HFF-Myc (cell line): ENCODE data around the gene CUTA.
A peak's percentile ranks its signal among the peaks of the same experiment; 100 is the strongest.

Experiments
- DNase-seq: peaks from one replicate; pipeline ENCODE4 v3.0.0-alpha.2; 2011; ENCODE audit warnings: low read depth; ENCODE audit errors: extremely low read depth
- H3K4me3 ChIP-seq: replicated peaks from 2 replicates; pipeline ENCODE4 v1.5.1; 2011; ENCODE audit warnings: low read depth, mild to moderate bottlenecking, control low read depth, low read length
- CTCF ChIP-seq: IDR thresholded peaks from 2 replicates; pipeline ENCODE4 v1.5.1; 2012; ENCODE audit warnings: mild to moderate bottlenecking, low read depth, low read length, control low read depth; ENCODE audit errors: missing control alignments

The CUTA gene

GRCh38 chr6:33424855-33425667, 7.2 kb upstream of the CUTA start:
- no peak for TF ChIP-seq CTCF
- no peak for DNase-seq
- peak overlapping the region; percentile 55 for H3K4me3 ChIP-seq

- no peak for TF ChIP-seq CTCF
- no peak for DNase-seq
- H3K4me3 ChIP-seq, result no peak overlapping the region
Measured at GRCh38 chr6:33423777-33424176, 5.9 kb upstream of the CUTA start.

- H3K4me3 ChIP-seq, result no peak overlapping the region
- TF ChIP-seq CTCF, result no peak
- DNase-seq, result no peak
Measured at GRCh38 chr6:33421344-33421643, 3.4 kb upstream of the CUTA start.

- no peak for DNase-seq
- peak overlapping the region; percentile 41 for H3K4me3 ChIP-seq
- TF ChIP-seq CTCF, result no peak
Measured at GRCh38 chr6:33420491-33421343, 2.8 kb upstream of the CUTA start.

- TF ChIP-seq CTCF, result no peak
- peak within 1 kb of the TSS; percentile 41 for H3K4me3 ChIP-seq
- DNase-seq, result no peak
Measured at GRCh38 chr6:33419580-33420490, 1.9 kb upstream of the CUTA start, which contains the start of gene SYNGAP1. TSS of gene SYNGAP1 (plus strand) at chr6:33420065. CDS start at chr6:33420265, 200 bp downstream.

GRCh38 chr6:33418690-33419291, 884 bp upstream of the CUTA start:
- no peak for TF ChIP-seq CTCF
- no peak for DNase-seq
- peak overlapping the region; percentile 97 for H3K4me3 ChIP-seq
